Measurements from ENCODE around the gene RAB20. TPM values are rescaled to one million over a fixed set of nuclear protein-coding genes. Genes with fewer than 3 reads are reported as not detected.

RAB20 gene
- polyA plus RNA-seq, 1 donor from 2014 or later = not detected

DNA sequence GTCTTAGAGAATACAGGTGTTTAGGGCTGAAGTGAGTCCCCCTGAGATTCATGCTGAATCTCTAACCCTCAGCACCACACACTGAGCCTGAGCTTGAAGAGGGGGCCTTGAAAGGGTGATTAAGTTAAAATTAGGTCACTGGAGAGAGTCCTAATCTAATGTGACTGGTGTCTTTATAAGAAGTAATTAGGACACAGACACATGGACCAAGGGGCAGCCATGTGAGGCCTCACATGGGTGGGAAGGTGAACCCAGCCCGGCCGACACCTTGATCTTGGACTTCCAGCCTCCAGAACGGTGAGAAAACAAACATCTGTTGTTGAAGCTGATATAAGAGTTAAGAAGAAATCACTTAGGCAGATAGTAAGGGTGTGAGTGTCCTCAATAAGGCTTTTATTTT lies 7.1 kb upstream of the RAB20 start:
- Histone ChIP-seq H3K9me2 (ENCODE audit: insufficient read depth, low read length) (no peaks in the 10 kb centered on the region), H2AFZ (ENCODE audit: low read depth, low read length) (no peak overlapping the region), H3K79me2 (replicated peaks; ENCODE audit: insufficient read depth, low read length) (no peaks in the 10 kb centered on the region), H4K20me1 (ENCODE audit: insufficient read depth) (no peaks in the 10 kb centered on the region), H3K9ac (ENCODE audit: low read length) (no peak overlapping the region), H3K27me3 (ENCODE audit: insufficient read depth, low read depth, low read length) (no peaks in the 10 kb centered on the region), H3K27ac (ENCODE audit: low read length) (no peak overlapping the region), H3K36me3 (ENCODE audit: insufficient read depth, low read length) (no peaks in the 10 kb centered on the region), H3K4me3 (ENCODE audit: low read length) (no peak overlapping the region), H3K4me2 (ENCODE audit: low read length) (no peak overlapping the region), H3K9me3 (ENCODE audit: low read length) (no peaks in the 10 kb centered on the region), H3F3A (ENCODE audit: insufficient read depth, low read length, poor library complexity, severe bottlenecking) (no peaks in the 10 kb centered on the region)
- no peak for TF ChIP-seq POLR2AphosphoS5 (IDR thresholded peaks at IDR 0.05)
- TF ChIP-seq RAD21 (conservative IDR thresholded peaks at IDR 0.05) = no peak
- TF ChIP-seq SMC3 (conservative IDR thresholded peaks at IDR 0.05; ENCODE audit: poor library complexity) = no peak
- TF ChIP-seq MXI1 (conservative IDR thresholded peaks at IDR 0.05; ENCODE audit: poor library complexity, severe bottlenecking) = no peak
- TF ChIP-seq EP300 (conservative IDR thresholded peaks at IDR 0.05; ENCODE audit: poor library complexity, severe bottlenecking) = no peak
- TF ChIP-seq, protein P1, sequence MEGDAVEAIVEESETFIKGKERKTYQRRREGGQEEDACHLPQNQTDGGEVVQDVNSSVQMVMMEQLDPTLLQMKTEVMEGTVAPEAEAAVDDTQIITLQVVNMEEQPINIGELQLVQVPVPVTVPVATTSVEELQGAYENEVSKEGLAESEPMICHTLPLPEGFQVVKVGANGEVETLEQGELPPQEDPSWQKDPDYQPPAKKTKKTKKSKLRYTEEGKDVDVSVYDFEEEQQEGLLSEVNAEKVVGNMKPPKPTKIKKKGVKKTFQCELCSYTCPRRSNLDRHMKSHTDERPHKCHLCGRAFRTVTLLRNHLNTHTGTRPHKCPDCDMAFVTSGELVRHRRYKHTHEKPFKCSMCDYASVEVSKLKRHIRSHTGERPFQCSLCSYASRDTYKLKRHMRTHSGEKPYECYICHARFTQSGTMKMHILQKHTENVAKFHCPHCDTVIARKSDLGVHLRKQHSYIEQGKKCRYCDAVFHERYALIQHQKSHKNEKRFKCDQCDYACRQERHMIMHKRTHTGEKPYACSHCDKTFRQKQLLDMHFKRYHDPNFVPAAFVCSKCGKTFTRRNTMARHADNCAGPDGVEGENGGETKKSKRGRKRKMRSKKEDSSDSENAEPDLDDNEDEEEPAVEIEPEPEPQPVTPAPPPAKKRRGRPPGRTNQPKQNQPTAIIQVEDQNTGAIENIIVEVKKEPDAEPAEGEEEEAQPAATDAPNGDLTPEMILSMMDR (IDR thresholded peaks at IDR 0.05; ENCODE audit: poor library complexity, severe bottlenecking) = no peak
- no peak for TF ChIP-seq TAF1 (IDR thresholded peaks at IDR 0.05; ENCODE audit: low read depth)
- TF ChIP-seq EZH2 (IDR thresholded peaks at IDR 0.05; ENCODE audit: borderline replicate concordance, insufficient read depth, low read length, poor library complexity, severe bottlenecking) = no peak
- TF ChIP-seq, protein P2, sequence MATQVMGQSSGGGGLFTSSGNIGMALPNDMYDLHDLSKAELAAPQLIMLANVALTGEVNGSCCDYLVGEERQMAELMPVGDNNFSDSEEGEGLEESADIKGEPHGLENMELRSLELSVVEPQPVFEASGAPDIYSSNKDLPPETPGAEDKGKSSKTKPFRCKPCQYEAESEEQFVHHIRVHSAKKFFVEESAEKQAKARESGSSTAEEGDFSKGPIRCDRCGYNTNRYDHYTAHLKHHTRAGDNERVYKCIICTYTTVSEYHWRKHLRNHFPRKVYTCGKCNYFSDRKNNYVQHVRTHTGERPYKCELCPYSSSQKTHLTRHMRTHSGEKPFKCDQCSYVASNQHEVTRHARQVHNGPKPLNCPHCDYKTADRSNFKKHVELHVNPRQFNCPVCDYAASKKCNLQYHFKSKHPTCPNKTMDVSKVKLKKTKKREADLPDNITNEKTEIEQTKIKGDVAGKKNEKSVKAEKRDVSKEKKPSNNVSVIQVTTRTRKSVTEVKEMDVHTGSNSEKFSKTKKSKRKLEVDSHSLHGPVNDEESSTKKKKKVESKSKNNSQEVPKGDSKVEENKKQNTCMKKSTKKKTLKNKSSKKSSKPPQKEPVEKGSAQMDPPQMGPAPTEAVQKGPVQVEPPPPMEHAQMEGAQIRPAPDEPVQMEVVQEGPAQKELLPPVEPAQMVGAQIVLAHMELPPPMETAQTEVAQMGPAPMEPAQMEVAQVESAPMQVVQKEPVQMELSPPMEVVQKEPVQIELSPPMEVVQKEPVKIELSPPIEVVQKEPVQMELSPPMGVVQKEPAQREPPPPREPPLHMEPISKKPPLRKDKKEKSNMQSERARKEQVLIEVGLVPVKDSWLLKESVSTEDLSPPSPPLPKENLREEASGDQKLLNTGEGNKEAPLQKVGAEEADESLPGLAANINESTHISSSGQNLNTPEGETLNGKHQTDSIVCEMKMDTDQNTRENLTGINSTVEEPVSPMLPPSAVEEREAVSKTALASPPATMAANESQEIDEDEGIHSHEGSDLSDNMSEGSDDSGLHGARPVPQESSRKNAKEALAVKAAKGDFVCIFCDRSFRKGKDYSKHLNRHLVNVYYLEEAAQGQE (IDR thresholded peaks at IDR 0.05; ENCODE audit: borderline replicate concordance) = no peak

DNA sequence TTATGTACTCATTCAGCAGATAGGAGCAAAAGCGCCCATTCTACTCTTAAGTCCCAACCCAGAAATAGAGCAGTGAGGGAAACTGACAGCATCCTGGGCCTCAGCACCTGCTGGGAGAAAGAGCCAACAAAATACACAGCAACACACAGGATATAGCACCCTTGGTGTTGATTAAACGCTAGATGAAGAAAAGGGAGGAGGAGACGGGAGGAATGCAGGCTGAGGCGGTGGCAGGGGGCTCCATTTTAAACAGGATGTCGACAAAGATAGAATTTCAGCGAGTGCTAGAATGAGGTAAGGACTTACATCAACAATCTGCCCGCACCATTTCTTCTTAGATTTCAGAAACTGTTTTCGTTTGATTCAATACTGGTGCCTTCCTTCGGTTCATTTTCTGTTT lies 4.6 kb upstream of the RAB20 start:
- Histone ChIP-seq H3F3A (ENCODE audit: insufficient read depth, low read length, poor library complexity, severe bottlenecking) (no peaks in the 10 kb centered on the region), H3K27ac (ENCODE audit: low read length) (no peak overlapping the region), H3K27me3 (ENCODE audit: insufficient read depth, low read depth, low read length) (peaks cover 21% of the 10 kb centered on the region), H3K4me3 (ENCODE audit: low read length) (no peak overlapping the region), H3K4me2 (ENCODE audit: low read length) (no peak overlapping the region), H3K9me2 (ENCODE audit: insufficient read depth, low read length) (no peaks in the 10 kb centered on the region), H3K9ac (ENCODE audit: low read length) (no peak overlapping the region), H4K20me1 (ENCODE audit: insufficient read depth) (no peaks in the 10 kb centered on the region), H3K36me3 (ENCODE audit: insufficient read depth, low read length) (no peaks in the 10 kb centered on the region), H3K79me2 (replicated peaks; ENCODE audit: insufficient read depth, low read length) (no peaks in the 10 kb centered on the region), H3K9me3 (ENCODE audit: low read length) (no peaks in the 10 kb centered on the region), H2AFZ (ENCODE audit: low read depth, low read length) (no peak overlapping the region)
- no peak for TF ChIP-seq TAF1 (IDR thresholded peaks at IDR 0.05; ENCODE audit: low read depth)
- TF ChIP-seq MXI1 (conservative IDR thresholded peaks at IDR 0.05; ENCODE audit: poor library complexity, severe bottlenecking) = no peak
- no peak for TF ChIP-seq EP300 (conservative IDR thresholded peaks at IDR 0.05; ENCODE audit: poor library complexity, severe bottlenecking)

DNA sequence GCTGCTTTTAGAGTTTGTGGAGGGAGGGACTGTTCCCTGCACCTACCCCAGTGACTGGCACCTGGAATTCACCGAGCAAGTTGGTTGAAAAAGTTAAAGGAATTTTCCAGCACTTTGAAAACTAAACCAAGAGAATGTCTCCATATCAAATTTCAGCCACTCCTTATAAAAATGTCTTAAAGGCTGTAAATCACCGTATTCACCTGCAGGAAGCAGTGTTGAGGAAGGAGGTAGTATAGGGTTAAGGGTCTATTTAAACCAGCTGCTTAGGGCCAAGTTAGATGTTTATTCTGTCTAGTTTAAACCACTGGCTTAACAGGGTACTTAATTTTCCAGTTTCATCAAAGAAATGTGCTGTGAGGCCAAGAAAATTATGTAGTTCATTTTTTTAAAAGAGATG lies 3.8 kb upstream of the RAB20 start:
- H3K9ac ChIP-seq (ENCODE audit: low read length) = no peak overlapping the region
- H3F3A ChIP-seq (ENCODE audit: insufficient read depth, low read length, poor library complexity, severe bottlenecking) = no peaks in the 10 kb centered on the region
- no peak overlapping the region for H2AFZ ChIP-seq (ENCODE audit: low read depth, low read length)
- no peak overlapping the region for H3K4me3 ChIP-seq (ENCODE audit: low read length)
- H3K79me2 ChIP-seq (replicated peaks; ENCODE audit: insufficient read depth, low read length) = no peaks in the 10 kb centered on the region
- no peaks in the 10 kb centered on the region for H3K9me3 ChIP-seq (ENCODE audit: low read length)
- peaks cover 29% of the 10 kb centered on the region for H3K27me3 ChIP-seq (ENCODE audit: insufficient read depth, low read depth, low read length)
- no peaks in the 10 kb centered on the region for H3K9me2 ChIP-seq (ENCODE audit: insufficient read depth, low read length)
- H3K36me3 ChIP-seq (ENCODE audit: insufficient read depth, low read length) = no peaks in the 10 kb centered on the region
- no peaks in the 10 kb centered on the region for H4K20me1 ChIP-seq (ENCODE audit: insufficient read depth)
- no peak overlapping the region for H3K4me2 ChIP-seq (ENCODE audit: low read length)
- no peak overlapping the region for H3K27ac ChIP-seq (ENCODE audit: low read length)
- TF ChIP-seq EZH2 (IDR thresholded peaks at IDR 0.05; ENCODE audit: borderline replicate concordance, insufficient read depth, low read length, poor library complexity, severe bottlenecking) = no peak
- TF ChIP-seq, protein P2 (IDR thresholded peaks at IDR 0.05; ENCODE audit: borderline replicate concordance) = no peak
- no peak for TF ChIP-seq MXI1 (conservative IDR thresholded peaks at IDR 0.05; ENCODE audit: poor library complexity, severe bottlenecking)
- TF ChIP-seq RAD21 (conservative IDR thresholded peaks at IDR 0.05) = no peak
- TF ChIP-seq POLR2AphosphoS5 (IDR thresholded peaks at IDR 0.05) = no peak
- TF ChIP-seq TAF1 (IDR thresholded peaks at IDR 0.05; ENCODE audit: low read depth) = no peak
- no peak for TF ChIP-seq EP300 (conservative IDR thresholded peaks at IDR 0.05; ENCODE audit: poor library complexity, severe bottlenecking)
- TF ChIP-seq, protein P1 (IDR thresholded peaks at IDR 0.05; ENCODE audit: poor library complexity, severe bottlenecking) = no peak
- no peak for TF ChIP-seq SMC3 (conservative IDR thresholded peaks at IDR 0.05; ENCODE audit: poor library complexity)
